ENCODE results near the gene SLC35A2. TPM values are rescaled to one million over a fixed set of nuclear protein-coding genes. Genes with fewer than 3 reads are reported as not detected.

Gene SLC35A2
- total RNA-seq, 1 experiment from 2014 or later, result 18.0 TPM

GRCh38 chrX:48917139-48918001 is 5.9 kb upstream of the SLC35A2 start:
- Mint-ChIP-seq H3K36me3 (peaks cover 56% of the 10 kb centered on the region), H3K27ac (peak overlapping the region; percentile 93), H3K9me3 (no peaks in the 10 kb centered on the region), H3K4me1 (peaks cover 53% of the 10 kb centered on the region), H3K4me3 (peak overlapping the region; percentile 93), H3K27me3 (ENCODE audit: low read depth) (no peaks in the 10 kb centered on the region)
- peak; percentile 31 for ATAC-seq
- ChIA-PET CTCF (interaction anchor here (0.8 to 1.0 kb wide), 3 partner anchors 19 to 286 kb away, joined by 3 to 5 read pairs (median 3); no protein-coding TSS in a partner anchor), POLR2A (no interaction called here)
- peak; percentile 87 for DNase-seq (ENCODE audit: low spot score)
- TF ChIP-seq ETV6 (CRISPR knock-in tag; IDR thresholded peaks at IDR 0.05) (0 out of 2 replicates have a peak, but pooled peaks have one; percentile 48), NFE2L1 (CRISPR knock-in tag; IDR thresholded peaks at IDR 0.05) (no peak), NR2C2 (CRISPR knock-in tag; IDR thresholded peaks at IDR 0.05) (0 out of 2 replicates have a peak, but pooled peaks have one; percentile 40)
- TF ChIP-seq, protein P1, sequence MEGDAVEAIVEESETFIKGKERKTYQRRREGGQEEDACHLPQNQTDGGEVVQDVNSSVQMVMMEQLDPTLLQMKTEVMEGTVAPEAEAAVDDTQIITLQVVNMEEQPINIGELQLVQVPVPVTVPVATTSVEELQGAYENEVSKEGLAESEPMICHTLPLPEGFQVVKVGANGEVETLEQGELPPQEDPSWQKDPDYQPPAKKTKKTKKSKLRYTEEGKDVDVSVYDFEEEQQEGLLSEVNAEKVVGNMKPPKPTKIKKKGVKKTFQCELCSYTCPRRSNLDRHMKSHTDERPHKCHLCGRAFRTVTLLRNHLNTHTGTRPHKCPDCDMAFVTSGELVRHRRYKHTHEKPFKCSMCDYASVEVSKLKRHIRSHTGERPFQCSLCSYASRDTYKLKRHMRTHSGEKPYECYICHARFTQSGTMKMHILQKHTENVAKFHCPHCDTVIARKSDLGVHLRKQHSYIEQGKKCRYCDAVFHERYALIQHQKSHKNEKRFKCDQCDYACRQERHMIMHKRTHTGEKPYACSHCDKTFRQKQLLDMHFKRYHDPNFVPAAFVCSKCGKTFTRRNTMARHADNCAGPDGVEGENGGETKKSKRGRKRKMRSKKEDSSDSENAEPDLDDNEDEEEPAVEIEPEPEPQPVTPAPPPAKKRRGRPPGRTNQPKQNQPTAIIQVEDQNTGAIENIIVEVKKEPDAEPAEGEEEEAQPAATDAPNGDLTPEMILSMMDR (IDR thresholded peaks at IDR 0.05), result peak; percentile 71

DNA sequence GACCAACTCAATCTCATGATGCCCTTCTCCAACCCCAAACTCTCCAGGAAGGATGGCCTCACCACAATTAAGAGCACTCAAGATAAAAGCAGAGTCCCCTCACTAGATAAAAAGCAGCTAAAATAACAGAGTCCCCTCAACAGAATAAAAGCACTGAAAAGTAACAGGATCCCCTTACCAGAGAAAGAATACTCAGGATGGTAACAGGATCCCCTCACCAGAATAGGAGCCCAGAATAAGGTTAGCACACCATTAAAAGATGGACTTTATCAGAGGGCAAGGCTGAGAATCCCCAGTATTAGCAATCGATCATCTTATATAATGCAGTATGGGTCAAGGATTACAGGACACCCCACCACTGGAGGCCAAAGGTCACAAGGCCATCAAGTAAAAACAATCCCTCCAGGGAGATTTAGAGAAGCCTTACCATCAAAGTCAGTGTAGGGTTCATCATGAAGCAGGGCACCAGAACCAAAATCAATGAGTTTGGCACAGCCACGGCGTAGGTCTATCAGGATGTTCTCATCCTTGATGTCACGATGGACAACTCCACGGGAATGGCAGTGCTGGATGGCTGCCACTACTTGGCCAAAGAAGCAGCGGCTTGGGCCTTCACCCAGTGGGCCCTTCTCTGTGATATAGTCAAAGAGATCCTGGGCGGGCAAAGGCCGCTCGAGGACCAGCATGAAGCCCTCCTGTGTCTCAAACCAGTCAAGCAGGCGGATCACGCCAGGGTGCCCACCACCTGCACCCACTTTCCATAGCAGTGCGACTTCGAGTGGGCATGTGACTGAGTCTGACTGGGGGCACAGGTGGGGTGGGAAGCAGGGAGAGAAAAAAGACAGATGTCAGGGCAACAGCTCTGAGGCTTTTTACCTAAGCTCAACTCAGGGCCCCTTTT is 3.4 kb upstream of the SLC35A2 start:
- no peak for TF ChIP-seq GTF2I (CRISPR knock-in tag; conservative IDR thresholded peaks at IDR 0.05)
- POLR2A ChIA-PET, result no interaction called here
- Mint-ChIP-seq H3K27me3 (ENCODE audit: low read depth) (no peaks in the 10 kb centered on the region), H3K27ac (peak overlapping the region; percentile 74), H3K9me3 (no peaks in the 10 kb centered on the region), H3K4me1 (peaks cover 39% of the 10 kb centered on the region), H3K4me3 (peak overlapping the region; percentile 93), H3K36me3 (peaks cover 57% of the 10 kb centered on the region)
- no peak for ATAC-seq
- DNase-seq (ENCODE audit: low spot score), result no peak
- CTCF ChIA-PET, result interaction anchor here (0.6 to 1.1 kb wide), 3 partner anchors 17 to 26 kb away, joined by 3 to 4 read pairs (median 3); partner anchors contain the start of genes PQBP1 and TIMM17B

- DNase-seq (ENCODE audit: low spot score), result no peak
- Mint-ChIP-seq H3K9me3 (no peaks in the 10 kb centered on the region), H3K36me3 (peaks cover 57% of the 10 kb centered on the region), H3K4me1 (peaks cover 36% of the 10 kb centered on the region), H3K27me3 (ENCODE audit: low read depth) (no peaks in the 10 kb centered on the region), H3K27ac (peak overlapping the region; percentile 57), H3K4me3 (peak overlapping the region; percentile 93)
- ChIA-PET POLR2A (no interaction called here), CTCF (interaction anchor here (0.6 kb wide), 1 partner anchor 27 kb away, joined by 3 read pairs; no protein-coding TSS in a partner anchor)
- no peak for ATAC-seq
- TF ChIP-seq, protein P2, sequence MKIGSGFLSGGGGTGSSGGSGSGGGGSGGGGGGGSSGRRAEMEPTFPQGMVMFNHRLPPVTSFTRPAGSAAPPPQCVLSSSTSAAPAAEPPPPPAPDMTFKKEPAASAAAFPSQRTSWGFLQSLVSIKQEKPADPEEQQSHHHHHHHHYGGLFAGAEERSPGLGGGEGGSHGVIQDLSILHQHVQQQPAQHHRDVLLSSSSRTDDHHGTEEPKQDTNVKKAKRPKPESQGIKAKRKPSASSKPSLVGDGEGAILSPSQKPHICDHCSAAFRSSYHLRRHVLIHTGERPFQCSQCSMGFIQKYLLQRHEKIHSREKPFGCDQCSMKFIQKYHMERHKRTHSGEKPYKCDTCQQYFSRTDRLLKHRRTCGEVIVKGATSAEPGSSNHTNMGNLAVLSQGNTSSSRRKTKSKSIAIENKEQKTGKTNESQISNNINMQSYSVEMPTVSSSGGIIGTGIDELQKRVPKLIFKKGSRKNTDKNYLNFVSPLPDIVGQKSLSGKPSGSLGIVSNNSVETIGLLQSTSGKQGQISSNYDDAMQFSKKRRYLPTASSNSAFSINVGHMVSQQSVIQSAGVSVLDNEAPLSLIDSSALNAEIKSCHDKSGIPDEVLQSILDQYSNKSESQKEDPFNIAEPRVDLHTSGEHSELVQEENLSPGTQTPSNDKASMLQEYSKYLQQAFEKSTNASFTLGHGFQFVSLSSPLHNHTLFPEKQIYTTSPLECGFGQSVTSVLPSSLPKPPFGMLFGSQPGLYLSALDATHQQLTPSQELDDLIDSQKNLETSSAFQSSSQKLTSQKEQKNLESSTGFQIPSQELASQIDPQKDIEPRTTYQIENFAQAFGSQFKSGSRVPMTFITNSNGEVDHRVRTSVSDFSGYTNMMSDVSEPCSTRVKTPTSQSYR (CRISPR knock-in tag; IDR thresholded peaks at IDR 0.05), result no peak
- TF ChIP-seq JAZF1 (CRISPR knock-in tag; IDR thresholded peaks at IDR 0.05) (no peak), SMAD4 (CRISPR knock-in tag; IDR thresholded peaks at IDR 0.05) (no peak), TEAD1 (CRISPR knock-in tag; IDR thresholded peaks at IDR 0.05) (no peak), FOXP4 (CRISPR knock-in tag; IDR thresholded peaks at IDR 0.05) (no peak), RORB (CRISPR knock-in tag; IDR thresholded peaks at IDR 0.05) (no peak), ZNF317 (CRISPR knock-in tag; IDR thresholded peaks at IDR 0.05; ENCODE audit: borderline replicate concordance, low read depth) (no peak)
- TF ChIP-seq, protein P3, sequence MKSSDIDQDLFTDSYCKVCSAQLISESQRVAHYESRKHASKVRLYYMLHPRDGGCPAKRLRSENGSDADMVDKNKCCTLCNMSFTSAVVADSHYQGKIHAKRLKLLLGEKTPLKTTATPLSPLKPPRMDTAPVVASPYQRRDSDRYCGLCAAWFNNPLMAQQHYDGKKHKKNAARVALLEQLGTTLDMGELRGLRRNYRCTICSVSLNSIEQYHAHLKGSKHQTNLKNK (CRISPR knock-in tag; IDR thresholded peaks at IDR 0.05), result no peak
- TF ChIP-seq, protein P1 (IDR thresholded peaks at IDR 0.05), result no peak
These were observed 2.3 kb upstream of the SLC35A2 start for GRCh38 chrX:48913605-48914366.
